GM18505 (cell line): ENCODE results near the gene DUXB.

Source experiments
- ATAC-seq: cut with Tn5 transposase; IDR thresholded peaks from one replicate; pipeline ENCODE4 v1.9.1; 2021; ENCODE audit not compliant: unreplicated experiment
- POLR2A ChIP-seq: IDR thresholded peaks from 4 replicates; pipeline ENCODE4 v1.6.1; 2011; ENCODE audit warnings: borderline replicate concordance; ENCODE audit not compliant: insufficient read depth, insufficient read length; ENCODE audit errors: extremely low read depth

Gene DUXB

GRCh38 chr16:75647112-75647491, 54.2 kb downstream of the DUXB start:
- no peak for TF ChIP-seq POLR2A
- ATAC-seq: peak; percentile 22

GRCh38 chr16:75644240-75645012, 56.8 kb downstream of the DUXB start:
- TF ChIP-seq POLR2A: no peak
- ATAC-seq: no peak
